Stimulated activated CD8-positive, alpha-beta memory T cell treated with anti-CD3 and anti-CD28 coated beads, Interleukin-7, amount 100 ng/mL, for 4 hours (primary cell): ENCODE measurements around the gene ZNF431.
"Not testable (repeated sequence)": the region's sequence is repeated elsewhere in the genome, so short reads cannot be mapped to it uniquely, and the experiment has no call there.

Experiments
- DNase-seq, 2 donors: peaks; one replicate each; pipeline ENCODE4 v3.0.0-alpha.2; 2020; ENCODE audit warnings: low read depth in 2 of 2

The ZNF431 gene

DNA sequence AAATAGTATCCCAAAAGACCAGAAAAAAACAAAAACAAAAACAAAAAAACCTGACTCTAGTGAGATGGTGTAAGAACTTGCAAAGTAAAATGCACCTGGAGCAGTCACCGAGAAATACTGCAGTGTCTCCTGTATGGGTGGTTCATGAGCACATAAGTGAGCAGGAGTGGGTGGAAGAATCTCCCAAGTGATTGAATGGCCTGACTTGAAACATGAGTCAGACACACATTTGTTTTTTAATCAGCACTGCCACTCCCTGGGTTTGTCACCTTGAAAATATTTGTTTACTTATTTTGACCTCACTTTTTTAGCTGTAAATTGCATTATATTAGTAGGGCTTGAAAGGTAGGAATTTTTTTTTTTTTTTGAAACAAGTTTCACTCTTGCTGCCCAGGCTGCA lies 2.0 kb downstream of the ZNF431 start:
- no peak for DNase-seq

DNA sequence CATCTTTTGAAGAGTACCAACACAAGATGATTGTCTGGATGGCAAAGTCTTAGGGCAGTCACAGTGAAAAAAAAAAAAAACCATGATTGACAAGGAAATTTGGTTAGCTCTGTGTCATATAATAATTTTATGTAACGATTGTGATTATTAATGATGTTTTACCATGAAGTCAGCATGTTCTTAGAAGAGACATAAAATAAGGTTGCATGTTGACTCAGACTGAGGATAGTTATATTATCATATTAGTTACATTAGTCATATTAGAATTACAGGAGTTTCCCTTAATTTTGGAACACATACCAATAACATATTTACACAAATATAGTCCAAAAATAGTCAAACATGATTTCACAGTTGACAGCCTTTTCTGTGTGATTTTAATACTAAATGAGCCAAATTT lies 5.7 kb downstream of the ZNF431 start:
- no peak for DNase-seq

DNA sequence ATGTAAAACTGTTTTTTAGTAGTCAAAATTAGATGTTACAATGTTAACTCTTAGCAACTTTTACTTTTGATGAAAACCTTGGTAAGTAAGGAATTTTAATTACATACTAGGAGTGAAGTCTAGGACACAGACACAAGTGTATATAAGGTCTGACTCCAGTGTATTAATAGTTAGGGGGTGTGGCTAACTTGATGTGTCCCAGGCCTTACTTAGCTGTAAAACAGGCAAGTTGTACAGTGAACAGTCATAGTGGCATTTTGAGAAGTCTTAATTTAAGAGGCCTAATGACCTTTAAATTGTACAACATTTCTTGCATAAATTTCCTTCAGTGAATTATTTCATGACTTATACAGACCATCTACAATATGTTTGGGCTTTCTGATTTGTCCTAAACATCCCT lies 6.8 kb downstream of the ZNF431 start:
- no peak for DNase-seq

DNA sequence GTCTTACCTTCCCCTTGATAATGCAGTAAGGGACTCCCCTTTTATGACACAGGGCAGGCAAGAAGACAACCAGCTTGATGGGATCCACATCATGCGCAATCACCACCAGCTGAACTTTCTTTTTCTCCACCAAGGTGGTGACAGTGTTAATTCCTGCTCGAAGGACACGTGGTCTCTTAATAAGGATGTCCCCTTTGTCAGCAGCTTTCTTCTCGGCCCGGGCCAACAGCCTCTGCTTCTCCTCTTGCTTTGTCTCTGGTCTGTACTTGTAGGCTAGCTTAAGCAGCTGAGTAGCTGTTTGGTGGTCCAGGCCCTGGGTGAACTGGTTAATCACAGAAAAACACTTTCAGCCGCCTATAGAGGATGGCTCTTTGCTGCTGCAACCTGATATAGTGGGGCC lies 8.0 kb downstream of the ZNF431 start:
- DNase-seq: no peak

DNA sequence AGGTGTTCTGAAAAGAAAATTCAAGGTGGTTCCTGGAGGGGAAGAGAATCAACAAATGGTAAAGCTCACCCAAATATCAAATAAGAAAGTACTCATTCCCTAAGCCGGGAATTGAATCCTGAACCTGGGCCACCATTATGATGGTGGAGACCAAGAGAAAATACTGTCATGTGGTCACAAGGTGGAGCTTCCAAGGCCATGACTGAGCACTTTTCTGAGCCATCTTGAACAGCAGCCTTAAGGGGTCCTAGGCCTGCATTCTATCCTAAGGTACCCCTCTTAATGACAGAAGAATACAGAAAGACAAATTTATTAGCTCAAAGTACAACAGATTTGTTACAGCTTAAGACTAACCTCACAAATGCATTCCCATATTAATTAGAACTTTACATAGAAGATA lies 9.6 kb downstream of the ZNF431 start:
- no peak for DNase-seq

DNA sequence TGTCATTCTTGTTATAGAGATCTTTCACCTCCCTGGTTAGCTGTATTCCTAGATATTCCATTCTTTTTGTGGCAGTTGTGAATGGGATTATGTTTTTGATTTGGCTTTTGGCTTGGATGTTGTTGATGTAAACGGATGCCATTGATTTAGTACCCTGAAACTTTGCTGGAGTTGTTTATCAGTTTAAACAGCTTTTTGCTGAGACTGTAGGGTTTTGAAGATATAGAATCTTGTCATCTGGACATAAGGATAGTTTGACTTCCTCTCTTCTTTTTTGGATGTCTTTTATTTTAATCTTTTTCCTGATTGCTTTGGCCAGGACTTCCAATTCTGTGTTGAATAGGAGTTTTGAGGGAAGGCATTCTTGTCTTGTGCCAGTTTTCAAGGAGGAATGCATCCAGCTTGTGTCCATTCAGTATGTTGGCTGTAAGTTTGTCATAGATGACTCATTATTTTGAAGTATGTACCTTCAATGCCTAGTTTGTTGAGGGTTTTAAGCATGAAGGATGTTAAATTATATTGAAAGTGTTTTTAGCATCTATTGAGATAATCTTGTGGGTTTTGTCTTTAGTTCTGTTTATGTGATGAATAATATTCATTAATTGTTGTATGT lies 16.8 kb downstream of the ZNF431 start:
- no peak for DNase-seq

DNA sequence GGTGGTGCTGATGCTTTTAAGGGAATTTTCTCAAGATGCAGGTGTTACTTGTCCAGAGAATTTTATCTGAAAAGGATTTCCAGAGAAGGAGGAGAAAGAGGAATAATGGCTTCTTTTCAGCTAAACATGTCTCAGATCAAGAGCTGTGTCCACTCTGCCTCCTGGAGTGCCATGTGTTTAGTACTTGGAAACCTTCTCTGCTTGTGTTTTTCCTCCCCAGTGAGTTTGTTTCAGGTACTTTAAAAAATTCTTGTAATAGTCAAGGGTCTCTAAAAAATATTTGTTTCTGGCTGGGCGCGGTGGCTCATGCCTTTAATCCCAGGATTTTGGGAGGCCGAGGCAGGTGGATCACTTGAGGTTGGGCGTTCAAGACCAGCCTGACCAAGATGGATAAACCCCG lies 22.7 kb downstream of the ZNF431 start:
- DNase-seq: no peak

DNA sequence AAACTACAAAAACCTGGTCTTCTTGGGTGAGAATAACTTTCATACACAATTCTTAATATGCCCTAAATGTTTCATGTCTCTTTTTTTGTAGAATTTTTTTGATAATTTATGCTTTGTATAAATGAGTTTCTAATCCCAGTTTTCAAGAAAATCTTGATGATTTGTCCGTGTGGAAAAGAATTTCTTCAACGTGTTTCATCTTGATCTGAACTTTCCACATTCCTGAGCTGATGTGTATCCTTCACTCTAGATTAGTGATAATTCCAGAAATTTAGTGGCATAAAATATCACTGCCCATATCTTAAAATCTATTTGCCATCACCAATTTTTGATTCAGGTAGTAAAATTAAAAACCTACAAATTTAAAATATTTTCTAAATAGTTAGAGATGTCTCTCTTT lies 24.6 kb downstream of the ZNF431 start:
- DNase-seq: no peak

DNA sequence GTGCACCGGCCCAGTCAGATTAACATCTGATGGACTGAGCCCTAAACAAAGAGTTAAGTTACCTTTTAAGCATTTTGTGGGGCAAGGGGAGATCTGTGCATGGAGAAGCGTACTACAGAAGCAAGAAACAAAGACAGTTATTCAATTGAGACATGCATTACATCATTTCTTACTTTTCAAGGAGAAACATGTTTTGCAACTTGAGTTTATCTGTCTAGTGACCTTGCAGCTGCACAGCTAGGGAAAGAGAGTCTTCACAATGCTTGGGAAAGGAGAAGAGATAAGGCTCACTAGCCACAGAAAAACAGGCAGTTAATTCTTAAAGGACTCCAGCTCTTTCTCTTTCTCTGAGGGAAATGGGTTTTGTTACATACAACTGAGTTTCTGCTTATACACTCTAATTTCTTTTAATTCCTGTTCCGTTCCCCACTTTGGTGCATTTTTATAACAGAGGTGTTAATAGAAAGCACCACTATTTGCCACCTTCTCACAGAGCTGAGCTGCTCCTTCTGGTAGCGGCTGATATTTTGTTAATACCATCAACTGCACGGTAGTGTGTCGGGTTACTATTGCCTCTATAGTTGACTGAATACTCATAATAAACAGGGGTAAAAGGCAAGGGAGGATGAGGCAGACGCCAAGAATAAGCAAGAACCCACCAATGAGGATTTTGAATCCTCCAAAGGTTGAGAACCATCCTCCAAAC lies 55.9 kb downstream of the ZNF431 start:
- DNase-seq: no peak

DNA sequence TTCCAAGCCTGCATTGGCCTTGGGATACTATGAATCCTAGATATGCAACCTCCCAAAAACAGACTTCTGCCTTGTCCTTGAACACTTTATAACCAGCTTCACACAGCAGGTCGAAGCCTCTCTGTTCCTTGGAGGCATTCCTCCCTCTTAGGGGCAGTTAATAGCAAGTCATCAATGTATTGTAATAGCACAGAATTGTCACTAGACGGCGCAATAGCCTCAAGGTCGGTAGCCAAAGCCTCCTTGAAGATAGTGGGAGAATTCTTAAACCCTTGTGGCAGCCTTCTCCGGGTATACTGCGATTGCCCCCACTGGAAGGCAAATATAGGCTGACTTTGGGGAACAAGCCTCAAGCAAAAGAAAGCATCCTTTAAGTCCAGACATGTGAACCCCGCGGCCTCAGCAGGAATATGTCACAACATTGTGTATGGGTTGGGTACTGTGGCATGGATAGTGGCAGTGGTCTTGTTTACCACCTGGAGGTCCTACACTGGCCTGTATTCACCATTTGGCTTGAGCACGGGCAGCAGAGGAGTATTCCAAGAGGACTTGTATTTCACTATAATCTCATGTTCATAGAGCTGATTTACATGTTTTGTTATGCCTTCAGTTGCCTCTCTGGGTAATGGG lies 61.1 kb downstream of the ZNF431 start:
- DNase-seq: no peak

DNA sequence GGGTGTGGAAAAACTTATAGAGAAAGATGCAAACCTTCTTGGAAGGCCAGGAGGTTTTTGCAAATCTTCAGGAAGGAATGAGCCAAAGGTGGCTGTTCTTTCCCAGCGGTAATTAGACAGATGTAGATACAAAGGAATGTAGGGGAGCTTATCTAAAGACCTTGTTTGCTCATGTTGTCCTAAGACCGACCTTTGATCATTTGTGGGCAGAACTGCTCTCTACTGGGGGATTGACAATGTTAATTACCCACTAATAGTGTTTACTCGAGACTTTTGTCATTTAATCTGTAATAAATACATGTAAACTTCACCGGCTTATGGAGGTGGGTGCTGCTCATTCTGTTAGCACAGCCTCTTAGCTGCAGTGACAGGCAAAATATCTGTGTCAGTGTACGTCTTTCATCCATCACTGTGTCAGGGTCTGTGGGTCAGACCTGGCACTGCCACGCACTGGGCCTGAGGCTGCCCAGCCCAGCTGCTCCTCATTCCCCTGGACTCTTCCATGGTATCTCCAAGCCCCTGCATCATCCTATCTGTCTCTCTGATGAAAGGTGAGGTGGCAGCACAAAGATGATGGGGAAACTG lies 68.3 kb downstream of the ZNF431 start:
- no peak for DNase-seq

DNA sequence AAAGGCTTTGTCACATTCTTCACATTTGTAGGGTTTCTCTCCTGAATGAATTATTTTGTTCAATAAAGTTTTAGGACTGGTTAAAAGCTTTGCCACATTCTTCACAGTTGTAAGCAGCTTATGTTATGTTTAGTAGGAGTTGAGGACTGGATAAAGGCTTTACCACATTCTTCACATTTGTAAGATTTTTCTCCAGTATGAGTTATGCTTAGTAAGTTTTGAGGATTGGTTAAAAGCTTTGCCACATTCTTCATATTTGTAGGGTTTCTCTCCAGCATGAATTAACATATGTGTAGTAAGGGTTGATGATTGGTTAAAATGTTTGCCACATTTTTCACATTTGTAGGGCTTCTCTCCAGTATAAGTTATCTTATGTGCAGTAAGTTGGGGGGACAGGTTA lies 79.9 kb downstream of the ZNF431 start:
- no peak for DNase-seq

DNA sequence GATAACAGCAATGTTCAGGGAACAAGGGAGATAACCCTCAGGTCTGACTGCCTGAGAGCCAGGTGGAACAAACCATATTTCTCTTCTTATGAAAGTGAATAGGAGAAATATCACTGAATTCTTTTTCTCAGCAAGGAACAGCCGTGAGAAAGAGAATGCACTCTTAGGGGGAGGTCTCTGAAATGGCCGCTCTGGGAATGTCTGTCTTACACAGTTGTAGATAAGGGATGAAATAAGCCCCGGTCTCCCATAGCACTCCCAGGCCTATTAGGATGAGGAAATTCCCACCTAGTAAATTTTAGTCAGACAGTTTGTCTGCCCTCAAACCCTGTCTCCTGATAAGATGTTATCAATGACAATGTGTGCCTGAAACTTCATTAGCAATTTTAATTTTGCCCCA lies 88.1 kb downstream of the ZNF431 start:
- DNase-seq: not testable (repeated sequence)

DNA sequence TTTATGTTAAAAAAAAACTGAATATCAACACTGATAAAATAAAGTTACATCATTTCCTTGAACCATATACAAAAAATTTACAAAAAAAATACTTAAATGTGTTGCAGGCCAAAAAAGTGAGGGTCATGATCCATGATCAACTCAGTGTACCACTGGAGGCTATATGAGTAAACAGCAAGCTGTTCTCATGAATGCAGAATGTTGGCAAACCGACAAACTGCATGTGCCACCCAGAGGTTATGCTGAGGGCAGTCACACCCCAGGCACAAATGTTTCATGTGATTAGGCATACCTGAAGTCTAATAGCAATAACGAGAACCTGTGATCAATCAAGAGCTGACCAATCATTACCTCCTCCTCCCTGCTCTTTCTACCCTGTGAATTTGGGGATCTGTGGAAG lies 91.9 kb downstream of the ZNF431 start:
- DNase-seq: no peak

DNA sequence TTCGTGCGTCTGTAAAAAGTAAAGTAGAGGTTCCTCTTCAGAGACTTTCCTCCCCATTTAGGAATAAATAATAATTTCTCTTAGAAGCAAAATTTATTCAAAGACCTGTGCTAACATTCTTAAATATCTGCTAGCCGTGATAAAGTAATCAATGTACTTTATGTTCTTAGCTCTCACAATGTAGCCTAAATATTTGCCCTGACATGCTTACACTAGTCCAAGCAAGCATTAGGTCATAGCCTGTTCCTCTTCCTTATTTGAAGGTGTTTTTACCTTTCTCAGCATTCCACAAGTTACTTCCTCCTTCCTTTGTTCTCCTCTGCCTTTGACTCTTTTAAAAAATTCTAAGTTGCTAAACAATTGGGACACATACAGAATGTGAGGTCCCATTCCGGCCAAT lies 94.9 kb downstream of the ZNF431 start:
- not testable (repeated sequence) for DNase-seq

DNA sequence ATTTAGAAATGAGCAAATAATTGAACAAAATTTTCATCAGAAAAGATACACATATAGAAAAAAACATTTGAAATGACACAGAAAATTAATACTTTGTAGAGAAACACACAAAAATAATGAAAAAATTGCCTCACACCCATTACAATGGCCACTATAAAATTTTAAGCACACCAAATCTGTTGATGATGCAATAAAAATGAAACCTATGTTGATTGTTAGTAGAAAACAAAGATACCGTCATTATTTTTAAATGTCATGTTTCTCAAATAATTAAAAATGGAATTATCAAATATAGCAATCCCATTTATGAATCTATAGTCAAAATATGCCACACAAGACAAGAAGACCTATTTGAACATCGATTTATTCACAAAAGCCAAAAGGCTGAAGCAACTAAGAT lies 96.8 kb downstream of the ZNF431 start:
- no peak for DNase-seq
